HUES48 (cell line): Measurements from ENCODE around the gene PDE6H.

ENCODE experiments used
- H3K27ac ChIP-seq: one replicate; pipeline ENCODE4 v1.7.0; 2013; ENCODE audit warnings: low read depth, low read length, inconsistent platforms
- H3K27me3 ChIP-seq: 2 replicates; pipeline ENCODE4 v1.6.1; 2013; ENCODE audit warnings: mild to moderate bottlenecking, low read length; ENCODE audit not compliant: control insufficient read depth, insufficient read depth
- H3K36me3 ChIP-seq: 2 replicates; pipeline ENCODE4 v1.6.1; 2013; ENCODE audit warnings: low read length; ENCODE audit not compliant: control insufficient read depth, insufficient read depth
- H3K4me1 ChIP-seq: 2 replicates; pipeline ENCODE4 v1.6.1; 2013; ENCODE audit warnings: mild to moderate bottlenecking, low read length; ENCODE audit not compliant: control insufficient read depth, insufficient read depth
- H3K4me3 ChIP-seq: 2 replicates; pipeline ENCODE4 v1.5.1; 2013; ENCODE audit warnings: mild to moderate bottlenecking, low read depth, low read length
- H3K9ac ChIP-seq: 2 replicates; pipeline ENCODE4 v1.6.1; 2013; ENCODE audit warnings: mild to moderate bottlenecking, low read depth, low read length, moderate library complexity
- H3K9me3 ChIP-seq: 2 replicates; pipeline ENCODE4 v1.6.1; 2013; ENCODE audit warnings: low read length; ENCODE audit not compliant: control insufficient read depth, insufficient read depth

Gene PDE6H

GRCh38 chr12:14951851-14952250 lies 21.0 kb upstream of the PDE6H start:
- H3K27me3 ChIP-seq, result no peaks in the 10 kb centered on the region
- H3K9me3 ChIP-seq, result no peaks in the 10 kb centered on the region
- H3K4me3 ChIP-seq, result no peak overlapping the region
- H3K4me1 ChIP-seq, result peaks cover 18% of the 10 kb centered on the region
- no peak overlapping the region for H3K9ac ChIP-seq
- no peak overlapping the region for H3K27ac ChIP-seq
- no peaks in the 10 kb centered on the region for H3K36me3 ChIP-seq

- H3K9ac ChIP-seq, result no peak overlapping the region
These were observed 20.4 kb upstream of the PDE6H start for GRCh38 chr12:14952299-14952921.

GRCh38 chr12:14953752-14954151 lies 19.1 kb upstream of the PDE6H start:
- Histone ChIP-seq H3K27ac (no peak overlapping the region), H3K9ac (no peak overlapping the region), H3K9me3 (no peaks in the 10 kb centered on the region), H3K4me1 (peaks cover 10% of the 10 kb centered on the region), H3K4me3 (no peak overlapping the region), H3K27me3 (no peaks in the 10 kb centered on the region), H3K36me3 (no peaks in the 10 kb centered on the region)

More at GRCh38 chr12:14952299-14952921, 20.4 kb upstream of the PDE6H start:
- no peak overlapping the region for H3K27ac ChIP-seq
- no peak overlapping the region for H3K4me3 ChIP-seq
- H3K9me3 ChIP-seq, result no peaks in the 10 kb centered on the region
- peaks cover 18% of the 10 kb centered on the region for H3K4me1 ChIP-seq
- H3K27me3 ChIP-seq, result no peaks in the 10 kb centered on the region
- no peaks in the 10 kb centered on the region for H3K36me3 ChIP-seq

- H3K36me3 ChIP-seq, result no peaks in the 10 kb centered on the region
- H3K4me1 ChIP-seq, result peaks cover 5% of the 10 kb centered on the region; the same call in 1 of the 2 replicates
- no peak overlapping the region for H3K27ac ChIP-seq
- H3K9me3 ChIP-seq, result no peaks in the 10 kb centered on the region
- H3K4me3 ChIP-seq, result no peak overlapping the region
- H3K9ac ChIP-seq, result no peak overlapping the region
- no peaks in the 10 kb centered on the region for H3K27me3 ChIP-seq
These were observed 18.6 kb upstream of the PDE6H start for GRCh38 chr12:14954269-14954668.

GRCh38 chr12:14956024-14956891 lies 16.6 kb upstream of the PDE6H start:
- no peaks in the 10 kb centered on the region; the same call in none of the 2 replicates for H3K4me1 ChIP-seq
- H3K36me3 ChIP-seq, result no peaks in the 10 kb centered on the region
- H3K9me3 ChIP-seq, result no peaks in the 10 kb centered on the region
- H3K27ac ChIP-seq, result no peak overlapping the region
- H3K4me3 ChIP-seq, result no peak overlapping the region
- no peaks in the 10 kb centered on the region for H3K27me3 ChIP-seq
- H3K9ac ChIP-seq, result no peak overlapping the region

GRCh38 chr12:14956905-14957304 lies 15.9 kb upstream of the PDE6H start:
- Histone ChIP-seq H3K4me3 (no peak overlapping the region), H3K27me3 (no peaks in the 10 kb centered on the region), H3K4me1 (no peaks in the 10 kb centered on the region; the same call in none of the 2 replicates), H3K36me3 (no peaks in the 10 kb centered on the region), H3K9me3 (no peaks in the 10 kb centered on the region), H3K9ac (no peak overlapping the region), H3K27ac (no peak overlapping the region)

GRCh38 chr12:14957551-14958168 lies 15.2 kb upstream of the PDE6H start:
- Histone ChIP-seq H3K4me3 (no peak overlapping the region), H3K9me3 (no peaks in the 10 kb centered on the region), H3K36me3 (no peaks in the 10 kb centered on the region), H3K4me1 (no peaks in the 10 kb centered on the region; the same call in none of the 2 replicates), H3K27me3 (no peaks in the 10 kb centered on the region), H3K9ac (no peak overlapping the region), H3K27ac (no peak overlapping the region)

- H3K27me3 ChIP-seq, result no peaks in the 10 kb centered on the region
- no peak overlapping the region for H3K27ac ChIP-seq
- H3K9me3 ChIP-seq, result no peaks in the 10 kb centered on the region
- no peak overlapping the region for H3K4me3 ChIP-seq
- H3K9ac ChIP-seq, result no peak overlapping the region
- H3K36me3 ChIP-seq, result no peaks in the 10 kb centered on the region
- H3K4me1 ChIP-seq, result no peaks in the 10 kb centered on the region; the same call in none of the 2 replicates
These were observed 14.3 kb upstream of the PDE6H start for GRCh38 chr12:14958361-14959125.

GRCh38 chr12:14959126-14959440 lies 13.8 kb upstream of the PDE6H start:
- no peak overlapping the region for H3K4me3 ChIP-seq
- no peaks in the 10 kb centered on the region for H3K9me3 ChIP-seq
- H3K27me3 ChIP-seq, result no peaks in the 10 kb centered on the region
- H3K9ac ChIP-seq, result no peak overlapping the region
- no peaks in the 10 kb centered on the region; the same call in none of the 2 replicates for H3K4me1 ChIP-seq
- no peaks in the 10 kb centered on the region for H3K36me3 ChIP-seq
- H3K27ac ChIP-seq, result no peak overlapping the region

GRCh38 chr12:14959463-14959862 lies 13.4 kb upstream of the PDE6H start:
- Histone ChIP-seq H3K9me3 (no peaks in the 10 kb centered on the region), H3K36me3 (no peaks in the 10 kb centered on the region), H3K9ac (no peak overlapping the region), H3K4me1 (no peaks in the 10 kb centered on the region; the same call in none of the 2 replicates), H3K27ac (no peak overlapping the region), H3K27me3 (no peaks in the 10 kb centered on the region), H3K4me3 (no peak overlapping the region)
